ENCODE data around the gene ACADL.

The ACADL gene

DNA sequence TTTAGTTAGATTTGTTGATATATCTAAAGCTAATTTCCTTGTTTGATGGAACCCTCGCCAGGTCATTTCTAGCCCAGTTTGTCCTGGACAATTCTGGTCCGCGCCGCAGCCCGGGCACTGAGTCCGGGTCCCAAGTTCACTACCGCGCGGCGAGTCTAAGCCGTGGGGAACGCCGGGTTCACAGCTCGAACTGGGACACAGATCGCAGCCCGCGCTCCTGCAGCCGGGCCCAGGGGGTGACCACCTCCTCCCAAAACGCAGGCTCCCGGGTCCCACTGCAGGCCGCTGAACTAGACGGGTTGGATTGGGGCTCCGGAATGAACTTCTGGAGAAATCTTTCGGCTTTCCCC lies 681 bp downstream of the ACADL start:
- DNase-seq, result no peak
- Histone ChIP-seq H3K27me3 (replicated peaks) (peaks cover 9% of the 10 kb centered on the region), H3K27ac (no peak overlapping the region), H3K4me3 (ENCODE audit: low read depth, low read length) (peak overlapping the region; percentile 66), H3K36me3 (replicated peaks) (no peaks in the 10 kb centered on the region)
- TF ChIP-seq, protein P1, sequence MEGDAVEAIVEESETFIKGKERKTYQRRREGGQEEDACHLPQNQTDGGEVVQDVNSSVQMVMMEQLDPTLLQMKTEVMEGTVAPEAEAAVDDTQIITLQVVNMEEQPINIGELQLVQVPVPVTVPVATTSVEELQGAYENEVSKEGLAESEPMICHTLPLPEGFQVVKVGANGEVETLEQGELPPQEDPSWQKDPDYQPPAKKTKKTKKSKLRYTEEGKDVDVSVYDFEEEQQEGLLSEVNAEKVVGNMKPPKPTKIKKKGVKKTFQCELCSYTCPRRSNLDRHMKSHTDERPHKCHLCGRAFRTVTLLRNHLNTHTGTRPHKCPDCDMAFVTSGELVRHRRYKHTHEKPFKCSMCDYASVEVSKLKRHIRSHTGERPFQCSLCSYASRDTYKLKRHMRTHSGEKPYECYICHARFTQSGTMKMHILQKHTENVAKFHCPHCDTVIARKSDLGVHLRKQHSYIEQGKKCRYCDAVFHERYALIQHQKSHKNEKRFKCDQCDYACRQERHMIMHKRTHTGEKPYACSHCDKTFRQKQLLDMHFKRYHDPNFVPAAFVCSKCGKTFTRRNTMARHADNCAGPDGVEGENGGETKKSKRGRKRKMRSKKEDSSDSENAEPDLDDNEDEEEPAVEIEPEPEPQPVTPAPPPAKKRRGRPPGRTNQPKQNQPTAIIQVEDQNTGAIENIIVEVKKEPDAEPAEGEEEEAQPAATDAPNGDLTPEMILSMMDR (IDR thresholded peaks at IDR 0.05; ENCODE audit: low read depth, low read length, missing control alignments), result no peak
- in situ Hi-C loops (cut with HindIII; ENCODE audit: low pct_ligation_motif_present, low sequenced_read_pairs), result no loop called here

DNA sequence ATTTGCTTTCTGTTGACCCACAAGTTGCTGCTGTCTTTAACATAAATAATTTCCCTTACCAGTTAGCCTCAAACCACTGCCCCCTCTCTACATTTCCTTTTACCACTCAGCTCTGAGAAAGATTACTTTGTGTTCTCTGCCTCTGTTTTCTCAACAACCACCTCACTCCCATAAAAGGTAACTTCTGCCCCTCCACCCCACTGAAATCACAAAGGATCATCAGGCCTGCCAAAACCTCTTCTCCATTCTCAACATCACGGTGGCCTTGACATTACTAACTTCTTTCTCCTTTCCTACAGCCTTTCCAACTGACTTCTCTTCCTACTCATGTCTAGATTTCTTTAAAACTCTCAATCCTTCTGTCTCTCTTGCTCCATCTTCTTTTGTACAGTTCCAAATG lies 10.1 kb downstream of the ACADL start:
- TF ChIP-seq, protein P1 (IDR thresholded peaks at IDR 0.05; ENCODE audit: low read depth, low read length, missing control alignments), result no peak
- Histone ChIP-seq H3K27ac (no peak overlapping the region), H3K4me3 (ENCODE audit: low read depth, low read length) (no peak overlapping the region), H3K27me3 (replicated peaks) (no peaks in the 10 kb centered on the region), H3K36me3 (replicated peaks) (no peaks in the 10 kb centered on the region)
- in situ Hi-C loops (cut with HindIII; ENCODE audit: low pct_ligation_motif_present, low sequenced_read_pairs), result no loop called here
- DNase-seq, result no peak

DNA sequence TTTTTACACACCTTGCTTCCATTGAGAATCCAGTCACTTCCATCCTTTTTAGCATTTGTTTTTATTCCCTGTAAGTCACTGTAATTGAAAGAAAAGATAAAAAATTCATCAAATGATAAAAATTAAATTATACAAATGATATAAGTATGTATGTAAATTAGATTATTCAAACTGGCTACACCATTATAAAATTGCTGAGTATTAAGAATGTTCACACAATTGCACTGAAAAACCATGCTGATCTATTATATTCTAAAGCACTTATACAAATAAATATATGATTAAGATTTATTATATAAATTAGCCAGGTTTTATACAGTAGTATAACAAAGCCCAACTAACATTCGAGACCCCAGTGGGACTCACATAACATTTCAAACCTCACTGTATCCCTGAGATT lies 15.1 kb downstream of the ACADL start:
- no peaks in the 10 kb centered on the region for H3K27me3 ChIP-seq (replicated peaks)
- no peak for DNase-seq
- no peaks in the 10 kb centered on the region for H3K36me3 ChIP-seq (replicated peaks)
- in situ Hi-C loops (cut with HindIII; ENCODE audit: low pct_ligation_motif_present, low sequenced_read_pairs), result no loop called here
- no peak overlapping the region for H3K27ac ChIP-seq
- TF ChIP-seq, protein P1 (IDR thresholded peaks at IDR 0.05; ENCODE audit: low read depth, low read length, missing control alignments), result no peak
- H3K4me3 ChIP-seq (ENCODE audit: low read depth, low read length), result no peak overlapping the region

DNA sequence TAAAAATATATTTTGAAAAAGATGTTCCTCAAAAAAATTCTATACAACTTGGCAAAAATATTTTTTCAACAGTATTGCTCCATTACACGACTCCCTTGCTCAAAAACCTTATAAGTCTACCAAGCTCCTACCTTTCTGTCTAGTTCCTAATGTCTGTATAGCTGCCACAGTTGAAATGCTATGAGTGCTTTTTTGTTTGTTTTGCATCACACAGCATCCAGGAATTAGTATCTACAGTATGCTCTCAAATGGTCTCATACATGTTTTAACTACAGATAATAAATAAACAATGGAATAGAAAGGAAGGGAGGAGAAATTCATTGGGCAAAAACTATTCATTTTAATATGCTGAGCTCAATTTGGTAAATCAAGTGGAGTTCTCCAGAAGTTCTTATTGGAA lies 17.3 kb downstream of the ACADL start:
- Histone ChIP-seq H3K36me3 (replicated peaks) (no peaks in the 10 kb centered on the region), H3K27ac (no peak overlapping the region), H3K27me3 (replicated peaks) (no peaks in the 10 kb centered on the region), H3K4me3 (ENCODE audit: low read depth, low read length) (no peak overlapping the region)
- TF ChIP-seq, protein P1 (IDR thresholded peaks at IDR 0.05; ENCODE audit: low read depth, low read length, missing control alignments), result no peak
- DNase-seq, result no peak
- in situ Hi-C loops (cut with HindIII; ENCODE audit: low pct_ligation_motif_present, low sequenced_read_pairs), result no loop called here

DNA sequence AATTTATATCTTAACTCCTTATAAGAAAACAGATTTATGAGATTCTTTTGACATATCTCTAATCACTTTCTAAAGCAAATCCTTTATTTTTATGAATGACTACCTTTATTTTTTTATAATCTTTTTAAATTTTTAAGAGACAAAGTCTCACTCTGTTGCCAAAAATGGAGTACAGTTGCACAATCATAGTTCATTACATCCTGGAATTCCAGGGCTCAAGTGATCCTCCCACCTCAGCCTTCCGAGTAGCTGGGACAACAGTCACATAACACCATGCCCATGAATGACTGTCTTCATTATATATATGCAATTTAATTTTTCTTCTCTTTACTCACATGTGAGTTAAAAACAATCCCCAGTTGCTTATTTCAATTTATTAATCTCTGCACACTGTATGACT lies 21.7 kb downstream of the ACADL start:
- Histone ChIP-seq H3K4me3 (ENCODE audit: low read depth, low read length) (no peak overlapping the region), H3K27ac (no peak overlapping the region), H3K27me3 (replicated peaks) (no peaks in the 10 kb centered on the region), H3K36me3 (replicated peaks) (no peaks in the 10 kb centered on the region)
- no peak for DNase-seq
- in situ Hi-C loops (cut with HindIII; ENCODE audit: low pct_ligation_motif_present, low sequenced_read_pairs), result no loop called here
- TF ChIP-seq, protein P1 (IDR thresholded peaks at IDR 0.05; ENCODE audit: low read depth, low read length, missing control alignments), result no peak

DNA sequence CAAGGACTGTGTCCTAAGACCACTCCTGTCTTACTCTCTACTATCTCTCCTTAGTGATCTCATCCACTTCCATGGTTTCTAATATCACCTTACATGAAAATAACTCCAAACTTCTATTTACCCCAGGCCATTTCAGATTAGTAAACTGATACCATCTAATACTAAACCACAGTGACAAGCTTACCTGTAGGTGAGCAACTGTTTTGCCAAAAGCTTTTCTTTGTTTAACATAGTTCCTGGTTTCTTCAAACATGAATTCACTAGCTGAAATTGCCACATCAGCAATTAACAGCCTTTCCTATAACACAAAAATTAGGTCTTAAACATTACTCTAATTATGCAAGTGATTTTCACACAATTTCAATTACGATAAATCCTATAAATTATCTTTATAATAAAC lies 22.1 kb downstream of the ACADL start:
- TF ChIP-seq, protein P1 (IDR thresholded peaks at IDR 0.05; ENCODE audit: low read depth, low read length, missing control alignments), result no peak
- Histone ChIP-seq H3K27ac (no peak overlapping the region), H3K36me3 (replicated peaks) (no peaks in the 10 kb centered on the region), H3K4me3 (ENCODE audit: low read depth, low read length) (no peak overlapping the region), H3K27me3 (replicated peaks) (no peaks in the 10 kb centered on the region)
- in situ Hi-C loops (cut with HindIII; ENCODE audit: low pct_ligation_motif_present, low sequenced_read_pairs), result no loop called here
- no peak for DNase-seq
